NCI-H345 treated with DMSO at 0.1 percent for 48 hours (cell line): ENCODE measurements around the gene SAXO1.
"Not testable (repeated sequence)": the region's sequence is repeated elsewhere in the genome, so short reads cannot be mapped to it uniquely, and the experiment has no call there.

Experiments
- DNase-seq: peaks from one replicate; lab custom pipeline; 2025; ENCODE audit not compliant: unreplicated experiment; lab: John Stamatoyannopoulos, UW

Gene SAXO1

GRCh38 chr9:18999173-18999785, 33.7 kb downstream of the SAXO1 start:
- no peak for DNase-seq

DNA sequence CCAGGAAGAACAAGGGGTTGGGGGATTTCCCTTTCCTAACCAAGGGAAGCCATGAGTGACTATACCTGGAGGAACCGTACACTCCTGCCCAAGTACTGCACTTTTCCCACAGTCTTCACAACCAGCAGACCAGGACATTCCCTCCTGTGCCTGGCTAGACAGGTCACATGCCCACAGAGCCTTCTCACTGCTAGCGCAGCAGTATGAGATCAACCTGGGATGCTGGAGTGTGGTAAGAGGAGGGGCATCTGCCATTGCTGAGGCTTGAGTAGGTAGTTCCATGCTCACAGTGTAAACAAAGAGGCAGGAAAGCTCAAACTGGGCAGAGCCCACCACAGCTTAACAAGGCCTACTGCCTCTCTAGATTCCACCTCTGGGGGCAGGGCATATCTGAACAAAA, 35.9 kb downstream of the SAXO1 start:
- no peak for DNase-seq

DNA sequence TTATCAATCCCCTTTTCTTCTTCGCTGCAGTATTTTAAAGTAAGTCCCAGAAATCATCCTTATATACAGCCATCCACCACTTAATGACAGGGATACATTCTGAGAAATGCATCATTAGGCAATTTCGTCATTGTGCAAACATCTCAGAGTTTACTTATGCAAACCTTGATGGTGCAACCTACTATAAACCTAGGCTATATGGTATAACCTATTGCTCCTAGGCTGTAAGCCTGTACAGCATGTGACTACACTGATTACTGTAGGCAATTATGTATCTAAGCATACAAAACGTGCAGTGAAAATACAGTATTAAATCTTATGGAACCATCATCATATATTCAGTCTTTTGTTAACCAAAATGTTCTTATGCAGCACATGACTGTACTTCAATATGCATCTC, 36.8 kb downstream of the SAXO1 start:
- no peak for DNase-seq

GRCh38 chr9:18994263-18994916, 38.6 kb downstream of the SAXO1 start:
- no peak for DNase-seq

DNA sequence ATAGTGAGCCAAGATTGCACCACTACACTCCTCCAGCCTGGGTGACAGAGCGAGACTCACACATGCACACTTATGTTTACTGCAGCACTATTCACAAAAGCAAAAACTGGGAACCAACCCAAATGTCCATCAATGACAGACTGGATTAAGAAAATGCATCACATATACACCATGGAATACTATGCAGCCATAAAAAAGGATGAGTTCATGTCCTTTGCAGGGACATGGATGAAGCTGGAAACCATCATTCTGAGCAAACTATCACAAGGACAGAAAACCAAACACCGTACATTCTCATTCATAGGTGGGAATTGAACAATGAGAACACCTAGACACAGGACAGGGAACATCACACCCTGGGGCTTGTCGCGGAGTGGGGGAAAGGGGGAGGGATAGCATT, 41.8 kb downstream of the SAXO1 start:
- DNase-seq: not testable (repeated sequence)

GRCh38 chr9:18990494-18990893, 42.5 kb downstream of the SAXO1 start:
- DNase-seq: no peak

- DNase-seq: peak; percentile 16
Measured at GRCh38 chr9:18989865-18990264, 43.1 kb downstream of the SAXO1 start.

- no peak for DNase-seq
Measured at GRCh38 chr9:18989097-18989496, 43.9 kb downstream of the SAXO1 start.

GRCh38 chr9:18988003-18988402, 45.0 kb downstream of the SAXO1 start:
- DNase-seq: no peak

- DNase-seq: no peak
Measured at GRCh38 chr9:18985996-18986395, 47.0 kb downstream of the SAXO1 start.

DNA sequence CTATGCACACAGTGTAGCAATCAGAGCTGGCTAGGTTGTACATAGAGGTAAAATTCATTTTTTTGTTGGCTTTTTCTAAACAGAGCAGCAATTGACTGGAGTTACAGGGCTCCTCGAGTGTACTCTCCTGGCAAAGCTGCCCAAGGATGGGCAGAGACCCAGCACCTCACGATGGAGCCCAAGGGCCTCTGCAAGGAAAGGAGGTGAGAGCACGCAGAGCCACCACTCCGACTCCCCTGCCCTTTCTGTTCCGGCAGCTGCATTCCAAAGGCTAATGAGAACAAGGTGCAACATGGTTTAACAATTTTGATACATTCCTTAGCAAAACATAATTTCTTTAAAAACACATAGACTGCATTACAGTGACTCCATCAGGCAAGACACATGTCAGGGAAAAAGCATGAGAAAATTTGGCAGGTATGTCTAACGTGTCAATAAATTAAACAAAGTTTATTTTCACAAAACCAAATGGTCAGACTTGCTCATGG, 47.5 kb downstream of the SAXO1 start:
- DNase-seq: no peak

GRCh38 chr9:18982262-18982620, 50.8 kb downstream of the SAXO1 start:
- no peak for DNase-seq

DNA sequence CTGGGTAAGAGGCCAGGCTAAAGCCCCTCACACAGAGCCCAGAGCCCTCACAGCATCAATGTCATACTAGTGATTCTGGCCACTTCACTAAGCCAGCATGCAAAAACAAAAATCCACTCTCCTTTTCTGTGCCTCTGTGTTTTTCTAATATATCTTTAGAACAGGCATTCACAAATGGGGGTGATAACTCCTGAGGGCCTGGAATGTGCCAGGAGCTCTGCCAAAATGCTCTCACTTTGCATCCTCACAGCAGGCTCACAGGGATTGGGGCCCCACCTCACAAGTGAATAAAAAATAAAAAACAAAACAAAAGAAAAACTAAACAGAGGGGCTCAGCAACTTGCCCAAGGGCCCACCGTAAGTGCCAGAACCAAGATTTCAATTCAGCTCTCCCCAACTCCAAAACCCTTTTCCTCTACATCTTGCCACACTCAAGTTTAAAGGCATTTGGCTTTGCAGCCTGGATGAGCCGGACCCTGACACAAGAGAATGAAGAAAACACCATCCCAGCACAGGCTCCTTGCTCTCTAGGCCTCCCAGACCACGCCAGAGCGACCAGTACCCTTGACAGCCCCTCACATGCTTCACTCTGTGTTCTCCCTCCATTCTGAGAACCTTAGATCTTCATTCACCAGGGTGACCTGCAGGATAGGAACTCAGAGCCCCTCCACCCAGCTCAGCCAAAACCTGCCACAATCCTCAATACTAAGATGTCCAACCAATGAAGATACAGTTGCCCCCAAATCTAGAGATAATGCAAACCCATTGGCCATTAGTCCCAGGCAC, 51.3 kb downstream of the SAXO1 start:
- no peak for DNase-seq

GRCh38 chr9:18980189-18980588, 52.8 kb downstream of the SAXO1 start:
- DNase-seq: no peak

DNA sequence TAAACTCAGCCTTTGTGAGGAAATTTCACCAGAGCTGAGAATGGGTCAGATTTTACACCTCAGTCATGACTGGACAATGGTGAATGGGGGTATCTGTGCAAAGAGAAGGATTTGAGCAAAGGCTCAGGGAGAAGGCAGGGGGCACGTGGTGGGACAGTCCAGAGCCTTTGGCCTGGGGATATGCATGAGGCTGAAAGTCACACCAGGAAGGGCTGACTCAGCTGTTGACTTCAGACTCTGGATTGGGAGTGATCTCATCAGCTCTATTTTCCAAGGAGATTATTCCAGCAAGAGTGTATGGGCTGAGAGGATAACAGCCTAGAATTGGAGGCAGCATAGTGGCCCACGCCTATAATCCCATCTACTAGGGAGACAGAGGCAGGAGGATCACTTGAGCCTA, 53.6 kb downstream of the SAXO1 start:
- no peak for DNase-seq

DNA sequence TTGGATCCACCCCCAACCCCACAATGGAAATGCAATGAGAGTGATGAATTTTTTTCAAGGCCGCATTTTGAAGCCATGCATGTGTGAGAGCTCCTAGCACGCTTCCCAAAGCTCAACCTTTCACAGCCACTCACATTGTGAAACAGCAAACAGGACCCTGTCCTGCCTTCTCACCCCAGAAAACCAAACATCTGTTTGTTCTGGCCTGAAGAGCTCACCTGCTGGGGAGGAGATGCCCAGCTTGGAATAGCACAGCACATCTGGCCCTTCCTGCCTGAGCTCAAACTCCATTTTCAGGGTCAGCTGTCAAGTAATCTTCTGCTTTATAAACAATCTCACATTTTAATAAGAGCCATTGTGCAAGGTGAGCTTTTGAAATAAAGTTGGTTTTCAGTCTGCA, 54.8 kb downstream of the SAXO1 start:
- no peak for DNase-seq

- no peak for DNase-seq
Measured at GRCh38 chr9:18976709-18977531, 56.1 kb downstream of the SAXO1 start.

GRCh38 chr9:18976221-18976708, 56.7 kb downstream of the SAXO1 start:
- no peak for DNase-seq

DNA sequence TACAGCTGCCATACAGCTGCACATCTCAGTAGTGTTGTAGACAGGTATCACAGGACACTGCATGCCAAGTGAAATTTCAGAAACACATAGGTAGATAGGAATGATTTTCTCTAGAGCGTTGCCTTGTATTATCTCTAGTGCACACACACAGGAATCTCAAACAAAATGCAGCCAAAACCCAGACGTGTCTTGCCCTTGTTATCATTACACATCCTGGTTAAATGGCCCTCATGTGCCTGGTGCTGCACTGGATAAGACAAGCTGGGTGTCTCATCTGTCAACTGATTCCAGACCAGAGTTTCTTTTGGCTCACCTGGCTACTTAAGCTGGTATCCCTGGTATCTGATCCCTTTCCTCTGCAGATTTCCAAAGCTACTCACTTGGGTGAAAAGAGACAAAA, 59.7 kb downstream of the SAXO1 start:
- DNase-seq: no peak

GRCh38 chr9:18972675-18973074, 60.3 kb downstream of the SAXO1 start:
- no peak for DNase-seq

GRCh38 chr9:18971909-18972308, 61.1 kb downstream of the SAXO1 start:
- DNase-seq: no peak
